Measurements from ENCODE around the gene BLVRA.

- TF ChIP-seq CTCF (IDR thresholded peaks at IDR 0.05 in 2 of 3, conservative IDR thresholded peaks at IDR 0.05 in 1 of 3; ENCODE audit: borderline replicate concordance in 1 of 3, insufficient read depth in 1 of 3, low read depth in 2 of 3, low read length in 2 of 3) (no peak), TCF7L2 (IDR thresholded peaks at IDR 0.05; ENCODE audit: borderline replicate concordance, extremely low read depth, insufficient read depth, insufficient read length) (no peak), FOSL1 (IDR thresholded peaks at IDR 0.05; ENCODE audit: low read depth) (no peak), EGR1 (IDR thresholded peaks at IDR 0.05; ENCODE audit: low read depth) (no peak), SRF (IDR thresholded peaks at IDR 0.05; ENCODE audit: low read depth) (no peak), EZH2 (IDR thresholded peaks at IDR 0.05) (no peak), CEBPB (IDR thresholded peaks at IDR 0.05; ENCODE audit: low read depth) (no peak), POLR2AphosphoS5 (IDR thresholded peaks at IDR 0.05; ENCODE audit: low read depth, low read length) (no peak)
Observed at GRCh38 chr7:43855176-43855575, 96.7 kb downstream of the BLVRA start.

Measured in HCT116 (cell line).